ENCODE data around the gene RNF157. TPM values are rescaled to one million over a fixed set of nuclear protein-coding genes. Genes with fewer than 3 reads are reported as not detected.

Gene RNF157
- total RNA-seq, 3 donors from 2014 or later = 11.6 to 45.8 (median 17.5) TPM

DNA sequence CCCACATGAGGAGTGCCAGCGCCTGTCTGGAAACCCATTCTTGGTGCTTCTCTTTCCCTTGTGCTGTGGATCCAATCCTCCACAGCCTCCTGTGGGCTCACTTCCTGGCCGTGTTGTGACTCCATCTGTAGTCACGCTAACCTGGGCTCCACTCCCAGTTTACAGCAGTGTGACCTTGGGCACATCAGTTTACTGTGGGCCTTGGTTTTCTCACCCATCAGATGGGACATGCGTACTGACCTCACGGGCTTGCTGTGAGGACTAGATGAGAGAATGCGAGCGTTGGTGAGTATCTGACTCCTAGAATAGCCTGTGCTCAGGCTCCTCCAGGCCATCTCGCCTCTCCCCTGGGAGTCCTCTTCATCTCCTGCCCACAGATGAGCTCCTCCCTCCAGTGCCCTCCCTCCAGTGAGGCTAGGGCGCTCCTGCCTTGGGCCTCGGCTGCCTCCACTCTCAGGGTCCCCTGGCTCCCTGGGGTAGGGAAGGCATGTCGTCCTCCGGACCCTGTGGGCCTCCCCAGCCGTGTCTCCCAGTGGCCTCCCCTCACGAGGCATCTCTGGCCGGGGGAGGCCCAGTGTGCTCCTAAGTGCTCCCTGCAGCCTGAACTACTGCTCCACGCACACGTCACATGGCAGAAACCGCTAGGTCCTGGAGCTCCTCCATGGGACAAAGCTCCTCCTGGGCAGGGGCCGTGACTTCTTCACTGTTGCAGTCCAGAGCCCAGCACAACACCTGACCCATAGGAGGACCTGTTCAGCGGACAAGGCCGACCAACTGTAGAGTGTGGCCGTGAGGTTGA is 94.0 kb downstream of the RNF157 start:
- TF ChIP-seq, protein P1, sequence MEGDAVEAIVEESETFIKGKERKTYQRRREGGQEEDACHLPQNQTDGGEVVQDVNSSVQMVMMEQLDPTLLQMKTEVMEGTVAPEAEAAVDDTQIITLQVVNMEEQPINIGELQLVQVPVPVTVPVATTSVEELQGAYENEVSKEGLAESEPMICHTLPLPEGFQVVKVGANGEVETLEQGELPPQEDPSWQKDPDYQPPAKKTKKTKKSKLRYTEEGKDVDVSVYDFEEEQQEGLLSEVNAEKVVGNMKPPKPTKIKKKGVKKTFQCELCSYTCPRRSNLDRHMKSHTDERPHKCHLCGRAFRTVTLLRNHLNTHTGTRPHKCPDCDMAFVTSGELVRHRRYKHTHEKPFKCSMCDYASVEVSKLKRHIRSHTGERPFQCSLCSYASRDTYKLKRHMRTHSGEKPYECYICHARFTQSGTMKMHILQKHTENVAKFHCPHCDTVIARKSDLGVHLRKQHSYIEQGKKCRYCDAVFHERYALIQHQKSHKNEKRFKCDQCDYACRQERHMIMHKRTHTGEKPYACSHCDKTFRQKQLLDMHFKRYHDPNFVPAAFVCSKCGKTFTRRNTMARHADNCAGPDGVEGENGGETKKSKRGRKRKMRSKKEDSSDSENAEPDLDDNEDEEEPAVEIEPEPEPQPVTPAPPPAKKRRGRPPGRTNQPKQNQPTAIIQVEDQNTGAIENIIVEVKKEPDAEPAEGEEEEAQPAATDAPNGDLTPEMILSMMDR (IDR thresholded peaks at IDR 0.05) = no peak
- no peaks in the 10 kb centered on the region for H3K9me3 ChIP-seq
- intact Hi-C loops (cut with DNase I, micrococcal nuclease) = no loop called here
- no peak for DNase-seq
- H3K36me3 ChIP-seq (ENCODE audit: low read depth) = no peaks in the 10 kb centered on the region
- ATAC-seq = no peak
- peaks cover 3% of the 10 kb centered on the region for H3K4me1 ChIP-seq (ENCODE audit: low read depth)
- no peak overlapping the region for H3K4me3 ChIP-seq

DNA sequence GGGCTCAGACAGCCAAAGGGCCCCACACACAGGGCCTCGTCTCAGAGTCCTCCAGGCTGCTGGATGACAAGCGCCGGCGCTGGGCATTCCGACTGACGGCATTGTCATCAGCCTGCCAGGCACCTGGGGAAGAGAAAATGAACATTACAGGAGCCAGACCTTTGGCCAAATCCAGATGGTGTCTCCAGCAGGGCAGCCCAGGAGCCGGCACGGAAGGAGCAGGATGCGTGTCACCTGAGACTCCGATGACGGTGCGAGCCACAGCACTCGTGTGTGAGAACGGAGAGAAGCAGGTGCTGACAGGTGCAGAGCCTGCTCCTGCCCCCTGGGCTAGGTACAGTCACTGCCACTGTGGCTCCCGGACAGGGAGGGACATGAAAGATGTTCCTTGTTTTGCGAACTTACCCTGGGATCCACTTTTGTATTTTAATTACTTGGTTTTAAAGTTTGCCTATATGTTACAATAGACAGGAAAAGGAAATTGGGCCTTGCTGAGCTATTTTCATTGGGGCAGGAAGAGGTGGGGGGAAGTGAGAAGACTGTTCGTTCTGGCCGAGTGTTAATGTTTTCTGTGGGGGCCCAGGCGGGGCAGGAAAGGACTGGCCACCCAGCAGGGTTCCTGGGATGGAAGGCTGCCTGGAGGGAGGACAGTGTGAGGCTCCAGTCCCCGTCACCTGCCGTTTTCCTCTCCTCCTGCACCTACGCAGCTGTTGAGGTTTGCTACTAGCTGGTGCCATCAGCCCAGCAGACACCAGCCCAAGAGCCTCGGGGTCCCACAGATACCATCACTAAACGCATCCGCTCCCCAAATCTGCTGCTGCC is 94.9 kb downstream of the RNF157 start:
- ATAC-seq = peak; percentile 39
- intact Hi-C loops (cut with DNase I, micrococcal nuclease) = no loop called here
- no peaks in the 10 kb centered on the region for H3K36me3 ChIP-seq (ENCODE audit: low read depth)
- H3K4me3 ChIP-seq = no peak overlapping the region
- peak in 1 of 3 donors; percentile 30 for DNase-seq
- H3K9me3 ChIP-seq = no peaks in the 10 kb centered on the region
- TF ChIP-seq, protein P1 (IDR thresholded peaks at IDR 0.05) = no peak
- H3K4me1 ChIP-seq (ENCODE audit: low read depth) = peaks cover 8% of the 10 kb centered on the region

GRCh38 chr17:76142585-76143041 is 97.7 kb downstream of the RNF157 start:
- DNase-seq = no peak
- Histone ChIP-seq H3K36me3 (ENCODE audit: low read depth) (no peaks in the 10 kb centered on the region), H3K4me3 (no peak overlapping the region), H3K4me1 (ENCODE audit: low read depth) (peaks cover 13% of the 10 kb centered on the region), H3K9me3 (no peaks in the 10 kb centered on the region)
- intact Hi-C loops (cut with DNase I, micrococcal nuclease) = no loop called here
- ATAC-seq = no peak
- TF ChIP-seq, protein P1 (IDR thresholded peaks at IDR 0.05) = no peak

- H3K9me3 ChIP-seq = no peaks in the 10 kb centered on the region
- no peak overlapping the region for H3K4me3 ChIP-seq
- TF ChIP-seq, protein P1 (IDR thresholded peaks at IDR 0.05) = no peak
- ATAC-seq = no peak
- intact Hi-C loops (cut with DNase I, micrococcal nuclease) = no loop called here
- no peak for DNase-seq
- H3K4me1 ChIP-seq (ENCODE audit: low read depth) = peaks cover 13% of the 10 kb centered on the region
- no peaks in the 10 kb centered on the region for H3K36me3 ChIP-seq (ENCODE audit: low read depth)
Measured at GRCh38 chr17:76142039-76142584, 98.2 kb downstream of the RNF157 start.

DNA sequence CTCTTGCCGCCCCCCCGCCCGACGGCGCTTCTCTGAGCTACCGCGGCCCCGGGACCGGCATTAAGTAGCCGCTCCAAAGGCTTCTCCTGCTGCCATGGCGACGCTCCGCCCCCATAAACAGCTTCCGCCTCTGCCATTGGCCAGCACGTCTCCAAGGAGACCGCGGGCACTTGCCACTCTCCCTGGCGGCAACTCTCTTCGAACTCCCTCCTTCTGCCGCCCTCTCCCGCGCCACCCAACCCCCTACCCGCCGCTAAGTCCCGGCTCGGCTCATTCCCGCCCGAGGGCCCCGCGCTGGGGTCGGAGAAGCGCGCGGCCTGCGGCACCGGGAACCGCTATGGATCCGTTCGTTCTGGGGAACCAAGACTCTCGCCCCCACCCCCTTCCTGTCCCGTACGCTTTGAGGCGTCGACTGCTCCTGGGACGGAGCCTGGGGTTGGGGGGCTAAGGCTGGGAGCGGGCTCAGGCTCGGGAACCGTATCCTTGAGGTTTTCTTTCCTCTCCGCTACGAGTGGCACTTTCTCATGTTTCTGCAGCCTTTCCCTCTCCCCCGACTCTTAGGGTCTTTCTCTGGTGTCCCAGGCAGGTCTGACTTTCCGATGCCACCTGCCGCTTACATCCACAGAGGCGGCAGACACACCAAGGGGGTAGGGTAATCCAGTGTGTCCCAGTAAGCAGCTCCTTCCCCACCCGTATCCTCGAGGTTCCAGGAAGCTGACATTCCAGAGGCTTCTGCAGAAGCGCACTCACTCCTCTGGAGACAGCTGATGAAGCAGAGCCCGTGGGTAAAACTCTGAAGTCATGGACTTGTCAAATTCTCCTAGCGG is 98.9 kb downstream of the RNF157 start, which contains the start of gene FOXJ1:
FOXJ1 (minus strand) TSS at position 34 of the 827 bp plus-strand sequence. CDS start 850 bp downstream, outside the sequence.
- DNase-seq = peak; percentile 93 to 95 (median 93)
- Histone ChIP-seq H3K9me3 (no peaks in the 10 kb centered on the region), H3K4me3 (no peak within 1 kb of the TSS), H3K36me3 (ENCODE audit: low read depth) (no peaks in the 10 kb centered on the region), H3K4me1 (ENCODE audit: low read depth) (peaks cover 13% of the 10 kb centered on the region)
- TF ChIP-seq, protein P1 (IDR thresholded peaks at IDR 0.05) = no peak
- ATAC-seq = peak; percentile 84
- intact Hi-C loops (cut with DNase I, micrococcal nuclease) = no loop called here

All from mucosa of descending colon (tissue), 3 donors.